BJ (cell line): ENCODE results near the gene SEL1L. TPM values are rescaled to one million over a fixed set of nuclear protein-coding genes. Genes with fewer than 3 reads are reported as not detected.

Experiments
- CTCF ChIA-PET: fragments of 350-600 bp; formaldehyde crosslinking; extraction: SDS; loops from one replicate; lab custom pipeline; 2021; ENCODE audit warnings: antibody characterized with exemption, inconsistent platforms; lab: Yijun Ruan, JAX
- POLR2A ChIA-PET: fragments of 300-600 bp; sonication (Branson Sonifier 250); formaldehyde crosslinking; extraction: SDS; loops from one replicate; lab custom pipeline; 2021; ENCODE audit warnings: antibody characterized with exemption; lab: Charles Lee
- DNase-seq: peaks from one replicate; pipeline ENCODE4 v3.0.0-alpha.2; 2011; ENCODE audit warnings: low read depth
- H3K27me3 ChIP-seq: 2 replicates; pipeline ENCODE4 v1.6.0; 2011; ENCODE audit warnings: low read length; ENCODE audit not compliant: control insufficient read depth, insufficient read depth
- H3K36me3 ChIP-seq: 2 replicates; pipeline ENCODE4 v1.5.1; 2011; ENCODE audit warnings: low read length; ENCODE audit not compliant: control insufficient read depth, insufficient read depth
- H3K4me3 ChIP-seq: 2 replicates; pipeline ENCODE4 v1.5.1; 2011; ENCODE audit warnings: low read depth, mild to moderate bottlenecking, control low read depth, low read length
- CTCF ChIP-seq: IDR thresholded peaks from 2 replicates; pipeline ENCODE4 v1.5.1; 2011; ENCODE audit warnings: low read depth, mild to moderate bottlenecking, control low read depth, inconsistent platforms, low read length, moderate library complexity; ENCODE audit not compliant: insufficient read depth
- polyA plus RNA-seq: library from polyadenylated mRNA; depleted of rRNA; stranded (reverse); fragments of >200 nt; gene quantifications from 2 replicates; pipeline ENCODE4 v1.2.3, GENCODE V29; 2011

SEL1L gene
- polyA plus RNA-seq, 1 experiment: 21.7 TPM

- no peak for TF ChIP-seq CTCF
- Histone ChIP-seq H3K4me3 (no peak overlapping the region), H3K27me3 (no peaks in the 10 kb centered on the region), H3K36me3 (peaks cover 5% of the 10 kb centered on the region)
- ChIA-PET CTCF (no interaction called here), POLR2A (no interaction called here)
- no peak for DNase-seq
Observed at GRCh38 chr14:81525129-81525528, 8.5 kb downstream of the SEL1L start.

- CTCF ChIA-PET: no interaction called here
- POLR2A ChIA-PET: no interaction called here
- no peaks in the 10 kb centered on the region for H3K27me3 ChIP-seq
- TF ChIP-seq CTCF: no peak
- H3K4me3 ChIP-seq: no peak overlapping the region
- H3K36me3 ChIP-seq: peaks cover 5% of the 10 kb centered on the region
- DNase-seq: no peak
Observed at GRCh38 chr14:81523616-81524015, 10.0 kb downstream of the SEL1L start.

GRCh38 chr14:81523016-81523415 lies 10.6 kb downstream of the SEL1L start:
- CTCF ChIA-PET: interaction anchor here (0.7 to 1.7 kb wide), 2 partner anchors 8 to 15 kb away, joined by 3 read pairs; no protein-coding TSS in a partner anchor

GRCh38 chr14:81521356-81521755 lies 12.3 kb downstream of the SEL1L start:
- CTCF ChIA-PET: interaction anchor here (0.9 kb wide), 1 partner anchor 122 kb away, joined by 3 read pairs; no protein-coding TSS in a partner anchor

More at GRCh38 chr14:81523016-81523415, 10.6 kb downstream of the SEL1L start:
- DNase-seq: no peak
- Histone ChIP-seq H3K36me3 (peaks cover 5% of the 10 kb centered on the region), H3K4me3 (no peak overlapping the region), H3K27me3 (no peaks in the 10 kb centered on the region)
- POLR2A ChIA-PET: no interaction called here
- no peak for TF ChIP-seq CTCF

More at GRCh38 chr14:81521356-81521755, 12.3 kb downstream of the SEL1L start:
- H3K36me3 ChIP-seq: peaks cover 7% of the 10 kb centered on the region
- no peaks in the 10 kb centered on the region for H3K27me3 ChIP-seq
- POLR2A ChIA-PET: no interaction called here
- no peak for DNase-seq
- no peak overlapping the region for H3K4me3 ChIP-seq
- no peak for TF ChIP-seq CTCF
